ENCODE measurements around the gene ELF5.

Gene ELF5

GRCh38 chr11:34492806-34493414 is 20.7 kb downstream of the ELF5 start:
- ATAC-seq (ENCODE audit: insufficient read depth, low read depth) = peak; percentile 29; the same call in 1 of the 3 replicates
- no peak overlapping the region for H2AFZ ChIP-seq (ENCODE audit: low read depth, low read length)

GRCh38 chr11:34490304-34490703 is 23.3 kb downstream of the ELF5 start:
- H3K4me3 ChIP-seq (ENCODE audit: low read depth in 1 of 2, low read length in 2 of 2) = no peak overlapping the region
- DNase-seq = no peak
- TF ChIP-seq EZH2 (IDR thresholded peaks at IDR 0.05; ENCODE audit: borderline replicate concordance, low read depth, low read length, severe bottlenecking) = no peak
- TF ChIP-seq, protein P1, sequence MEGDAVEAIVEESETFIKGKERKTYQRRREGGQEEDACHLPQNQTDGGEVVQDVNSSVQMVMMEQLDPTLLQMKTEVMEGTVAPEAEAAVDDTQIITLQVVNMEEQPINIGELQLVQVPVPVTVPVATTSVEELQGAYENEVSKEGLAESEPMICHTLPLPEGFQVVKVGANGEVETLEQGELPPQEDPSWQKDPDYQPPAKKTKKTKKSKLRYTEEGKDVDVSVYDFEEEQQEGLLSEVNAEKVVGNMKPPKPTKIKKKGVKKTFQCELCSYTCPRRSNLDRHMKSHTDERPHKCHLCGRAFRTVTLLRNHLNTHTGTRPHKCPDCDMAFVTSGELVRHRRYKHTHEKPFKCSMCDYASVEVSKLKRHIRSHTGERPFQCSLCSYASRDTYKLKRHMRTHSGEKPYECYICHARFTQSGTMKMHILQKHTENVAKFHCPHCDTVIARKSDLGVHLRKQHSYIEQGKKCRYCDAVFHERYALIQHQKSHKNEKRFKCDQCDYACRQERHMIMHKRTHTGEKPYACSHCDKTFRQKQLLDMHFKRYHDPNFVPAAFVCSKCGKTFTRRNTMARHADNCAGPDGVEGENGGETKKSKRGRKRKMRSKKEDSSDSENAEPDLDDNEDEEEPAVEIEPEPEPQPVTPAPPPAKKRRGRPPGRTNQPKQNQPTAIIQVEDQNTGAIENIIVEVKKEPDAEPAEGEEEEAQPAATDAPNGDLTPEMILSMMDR (IDR thresholded peaks at IDR 0.05; ENCODE audit: borderline replicate concordance, extremely low read depth, low read length, poor library complexity, severe bottlenecking) = no peak
- no peak overlapping the region for H2AFZ ChIP-seq (ENCODE audit: low read depth, low read length)
- H3K27me3 ChIP-seq (ENCODE audit: insufficient read depth, low read length, poor library complexity) = peaks cover 8% of the 10 kb centered on the region
- no peaks in the 10 kb centered on the region for H3K79me2 ChIP-seq (ENCODE audit: insufficient read depth, low read length)
- no peak overlapping the region for H3K27ac ChIP-seq (ENCODE audit: low read length)
- no peak overlapping the region for H3K9ac ChIP-seq (ENCODE audit: low read depth, low read length)
- no peaks in the 10 kb centered on the region for H4K20me1 ChIP-seq (ENCODE audit: insufficient read depth, low read length)
- H3K36me3 ChIP-seq (ENCODE audit: insufficient read depth, low read length) = no peaks in the 10 kb centered on the region
- H3K4me2 ChIP-seq (ENCODE audit: insufficient read depth, low read length) = no peak overlapping the region
- no peaks in the 10 kb centered on the region for H3K4me1 ChIP-seq (ENCODE audit: insufficient read depth, low read length)
- no peaks in the 10 kb centered on the region for H3K9me3 ChIP-seq (ENCODE audit: insufficient read depth, low read length, severe bottlenecking)
- no peak for ATAC-seq (ENCODE audit: insufficient read depth, low read depth)

More at GRCh38 chr11:34492806-34493414, 20.7 kb downstream of the ELF5 start:
- H3K36me3 ChIP-seq (ENCODE audit: insufficient read depth, low read length) = no peaks in the 10 kb centered on the region
- H3K9me3 ChIP-seq (ENCODE audit: insufficient read depth, low read length, severe bottlenecking) = no peaks in the 10 kb centered on the region
- H3K79me2 ChIP-seq (ENCODE audit: insufficient read depth, low read length) = no peaks in the 10 kb centered on the region
- H3K27ac ChIP-seq (ENCODE audit: low read length) = no peak overlapping the region
- no peak overlapping the region for H3K9ac ChIP-seq (ENCODE audit: low read depth, low read length)
- peaks cover 12% of the 10 kb centered on the region for H3K27me3 ChIP-seq (ENCODE audit: insufficient read depth, low read length, poor library complexity)
- H3K4me1 ChIP-seq (ENCODE audit: insufficient read depth, low read length) = no peaks in the 10 kb centered on the region
- H3K4me3 ChIP-seq (ENCODE audit: low read depth in 1 of 2, low read length in 2 of 2) = no peak overlapping the region
- peak; percentile 50 for DNase-seq
- no peak overlapping the region for H3K4me2 ChIP-seq (ENCODE audit: insufficient read depth, low read length)
- no peaks in the 10 kb centered on the region for H4K20me1 ChIP-seq (ENCODE audit: insufficient read depth, low read length)
- TF ChIP-seq, protein P1 (IDR thresholded peaks at IDR 0.05; ENCODE audit: borderline replicate concordance, extremely low read depth, low read length, poor library complexity, severe bottlenecking) = peak; percentile 82
- TF ChIP-seq EZH2 (IDR thresholded peaks at IDR 0.05; ENCODE audit: borderline replicate concordance, low read depth, low read length, severe bottlenecking) = no peak

DNA sequence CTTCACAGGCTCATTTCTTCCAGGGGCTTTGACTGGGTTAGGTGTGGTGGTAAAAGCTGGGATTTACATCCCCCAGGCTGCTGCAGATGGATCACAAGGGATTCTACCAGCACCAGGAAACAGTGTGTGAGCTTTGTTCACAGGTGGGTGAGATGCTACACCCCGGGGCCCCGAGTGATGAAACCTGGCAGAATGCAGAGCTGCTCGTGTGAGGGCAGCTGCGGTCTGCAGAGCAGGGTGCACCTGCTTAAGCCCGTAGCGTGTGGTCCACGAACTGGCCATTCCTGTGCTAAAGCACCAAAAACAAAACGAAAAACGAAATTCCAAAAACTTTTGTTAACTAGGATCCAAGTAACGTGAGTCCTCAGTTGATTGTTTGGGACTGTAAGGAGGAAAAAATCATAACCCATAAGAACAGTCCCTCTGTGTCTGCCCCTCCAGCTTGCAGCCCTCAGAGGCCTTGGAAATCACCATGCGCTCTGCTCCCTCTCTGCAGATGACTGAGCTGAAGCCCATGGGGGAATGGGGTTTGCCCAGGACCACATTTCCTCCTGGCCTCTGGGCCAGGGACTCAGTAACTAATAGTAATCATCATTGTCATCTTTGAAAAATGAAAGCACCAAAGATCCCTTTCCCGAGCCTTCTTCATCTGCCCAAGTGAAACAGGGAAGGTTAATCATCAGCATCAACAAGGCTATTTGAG is 24.6 kb downstream of the ELF5 start:
- Histone ChIP-seq H3K36me3 (ENCODE audit: insufficient read depth, low read length) (no peaks in the 10 kb centered on the region), H3K27me3 (ENCODE audit: insufficient read depth, low read length, poor library complexity) (peaks cover 4% of the 10 kb centered on the region), H3K9ac (ENCODE audit: low read depth, low read length) (no peak overlapping the region), H4K20me1 (ENCODE audit: insufficient read depth, low read length) (no peaks in the 10 kb centered on the region), H3K4me3 (ENCODE audit: low read depth in 1 of 2, low read length in 2 of 2) (no peak overlapping the region), H3K27ac (ENCODE audit: low read length) (no peak overlapping the region), H3K9me3 (ENCODE audit: insufficient read depth, low read length, severe bottlenecking) (no peaks in the 10 kb centered on the region), H3K4me1 (ENCODE audit: insufficient read depth, low read length) (no peaks in the 10 kb centered on the region), H2AFZ (ENCODE audit: low read depth, low read length) (no peak overlapping the region), H3K4me2 (ENCODE audit: insufficient read depth, low read length) (no peak overlapping the region), H3K79me2 (ENCODE audit: insufficient read depth, low read length) (no peaks in the 10 kb centered on the region)
- ATAC-seq (ENCODE audit: insufficient read depth, low read depth) = no peak
- no peak for DNase-seq
- no peak for TF ChIP-seq EZH2 (IDR thresholded peaks at IDR 0.05; ENCODE audit: borderline replicate concordance, low read depth, low read length, severe bottlenecking)
- TF ChIP-seq, protein P1 (IDR thresholded peaks at IDR 0.05; ENCODE audit: borderline replicate concordance, extremely low read depth, low read length, poor library complexity, severe bottlenecking) = no peak
